ENCODE data around the gene SFXN5.

Gene SFXN5

GRCh38 chr2:72892506-72893173 lies 178.9 kb downstream of the SFXN5 start:
- peak; percentile 15 to 73 for DNase-seq
